Ishikawa (cell line): Measurements from ENCODE around the gene GPN2.

Experiments used
- CEBPB ChIP-seq: IDR thresholded peaks from 2 replicates; pipeline ENCODE4 v1.6.1; 2012
- CREB1 ChIP-seq: IDR thresholded peaks from 2 replicates; pipeline ENCODE4 v1.6.1; 2012; ENCODE audit warnings: low read depth
- EGR1 ChIP-seq: IDR thresholded peaks from 2 replicates; pipeline ENCODE4 v1.6.1; 2012
- EP300 ChIP-seq: IDR thresholded peaks from 2 replicates; pipeline ENCODE4 v1.6.1; 2012; ENCODE audit warnings: borderline replicate concordance
- FOXM1 ChIP-seq: IDR thresholded peaks from 2 replicates; pipeline ENCODE4 v1.6.1; 2012; ENCODE audit warnings: low read depth, borderline replicate concordance
- MAX ChIP-seq: IDR thresholded peaks from 2 replicates; pipeline ENCODE4 v1.6.1; 2012
- NFIC ChIP-seq: IDR thresholded peaks from 2 replicates; pipeline ENCODE4 v1.6.1; 2012
- RAD21 ChIP-seq: IDR thresholded peaks from 2 replicates; pipeline ENCODE4 v1.6.1; 2012; ENCODE audit warnings: low read depth
- REST ChIP-seq: IDR thresholded peaks from 2 replicates; pipeline ENCODE4 v1.6.1; 2012; ENCODE audit warnings: low read depth, mild to moderate bottlenecking
- TAF1 ChIP-seq: IDR thresholded peaks from 2 replicates; pipeline ENCODE4 v1.6.1; 2012; ENCODE audit warnings: low read depth, mild to moderate bottlenecking
- TCF12 ChIP-seq: IDR thresholded peaks from 2 replicates; pipeline ENCODE4 v1.6.1; 2012; ENCODE audit warnings: low read depth
- TEAD4 ChIP-seq: IDR thresholded peaks from 2 replicates; pipeline ENCODE4 v1.6.1; 2012
- USF1 ChIP-seq: IDR thresholded peaks from 2 replicates; pipeline ENCODE4 v1.6.1; 2012
- YY1 ChIP-seq: IDR thresholded peaks from 2 replicates; pipeline ENCODE4 v1.6.1; 2012; ENCODE audit warnings: low read depth
- ZBTB7A ChIP-seq: IDR thresholded peaks from 2 replicates; pipeline ENCODE4 v1.6.1; 2012; ENCODE audit warnings: low read depth

Gene GPN2

GRCh38 chr1:26912147-26912490 lies 22.0 kb upstream of the GPN2 start:
- no peak for TF ChIP-seq YY1
- TF ChIP-seq FOXM1, result no peak
- TF ChIP-seq TCF12, result no peak
- TF ChIP-seq REST, result no peak
- TF ChIP-seq RAD21, result no peak
- no peak for TF ChIP-seq MAX
- TF ChIP-seq NFIC, result no peak
- no peak for TF ChIP-seq USF1
- TF ChIP-seq EGR1, result no peak
- TF ChIP-seq EP300, result no peak
- TF ChIP-seq CEBPB, result no peak
- no peak for TF ChIP-seq ZBTB7A
- no peak for TF ChIP-seq CREB1
- TF ChIP-seq TAF1, result no peak
- TF ChIP-seq TEAD4, result no peak

- no peak for TF ChIP-seq EGR1
- no peak for TF ChIP-seq YY1
- TF ChIP-seq USF1, result no peak
- TF ChIP-seq FOXM1, result no peak
- no peak for TF ChIP-seq NFIC
- TF ChIP-seq CREB1, result no peak
- no peak for TF ChIP-seq REST
- no peak for TF ChIP-seq CEBPB
Measured at GRCh38 chr1:26911399-26912146, 21.5 kb upstream of the GPN2 start.

- TF ChIP-seq REST (no peak), ZBTB7A (no peak), EP300 (no peak), TAF1 (no peak), FOXM1 (no peak), EGR1 (no peak), RAD21 (no peak), TEAD4 (no peak)
Measured at GRCh38 chr1:26910343-26911160, 20.5 kb upstream of the GPN2 start.

GRCh38 chr1:26909951-26910342 lies 19.9 kb upstream of the GPN2 start:
- TF ChIP-seq EGR1, result no peak
- TF ChIP-seq TCF12, result no peak
- no peak for TF ChIP-seq FOXM1
- TF ChIP-seq REST, result no peak
- TF ChIP-seq CREB1, result no peak
- TF ChIP-seq TEAD4, result no peak
- no peak for TF ChIP-seq ZBTB7A
- TF ChIP-seq USF1, result no peak
- TF ChIP-seq TAF1, result no peak
- no peak for TF ChIP-seq CEBPB
- no peak for TF ChIP-seq RAD21
- no peak for TF ChIP-seq NFIC
- no peak for TF ChIP-seq YY1
- no peak for TF ChIP-seq EP300
- TF ChIP-seq MAX, result no peak
